H1 (cell line): ENCODE measurements around the gene WDR11. TPM values are rescaled to one million over a fixed set of nuclear protein-coding genes. Genes with fewer than 3 reads are reported as not detected.

Experiments
- CTCF ChIA-PET: fragments of 300-600 bp; sonication (Branson Sonifier 250); formaldehyde crosslinking; loops from one replicate; lab custom pipeline; 2021; ENCODE audit not compliant: partially characterized antibody; lab: Charles Lee
- POLR2A ChIA-PET: fragments of 300-600 bp; sonication (Branson Sonifier 250); formaldehyde crosslinking; loops from one replicate; lab custom pipeline; 2021; ENCODE audit warnings: inconsistent platforms; ENCODE audit not compliant: partially characterized antibody; lab: Charles Lee
- DNase-seq, 2 experiments: peaks; one replicate each; pipeline versions ENCODE4 v3.0.0 to v3.0.0-alpha.2; 2010 to 2022; ENCODE audit warnings: low spot score in 2 of 2, low read depth in 1 of 2, mixed read lengths in 1 of 2
- FAIRE-seq: peaks from 2 replicates; lab custom pipeline; 2011; peaks lifted over from hg19 to GRCh38; lab: Jason Lieb, UNC
- H2AFZ ChIP-seq: 2 replicates; pipeline ENCODE4 v1.8.1; 2012; ENCODE audit warnings: low read length, inconsistent platforms
- H2AK5ac ChIP-seq: 2 replicates; pipeline ENCODE4 v1.6.1; 2013; ENCODE audit warnings: low read depth, low read length
- H2BK120ac ChIP-seq: replicated peaks from 2 replicates; pipeline ENCODE3; 2013; ENCODE audit warnings: low read depth, low read length, inconsistent platforms
- H2BK12ac ChIP-seq: 2 replicates; pipeline ENCODE4 v1.6.1; 2013; ENCODE audit warnings: low read depth, low read length
- H2BK15ac ChIP-seq: 2 replicates; pipeline ENCODE4 v1.6.1; 2013; ENCODE audit warnings: low read length
- H2BK20ac ChIP-seq: 2 replicates; pipeline ENCODE4 v1.6.1; 2013; ENCODE audit warnings: low read length
- H2BK5ac ChIP-seq: 2 replicates; pipeline ENCODE4 v1.6.1; 2013; ENCODE audit warnings: low read depth, low read length
- H3K14ac ChIP-seq: 2 replicates; pipeline ENCODE4 v1.6.1; 2013; ENCODE audit warnings: inconsistent platforms; ENCODE audit not compliant: insufficient read length
- H3K18ac ChIP-seq: 2 replicates; pipeline ENCODE4 v1.6.1; 2013; ENCODE audit warnings: low read length; ENCODE audit errors: extremely low read depth
- H3K23ac ChIP-seq: 2 replicates; pipeline ENCODE4 v1.6.1; 2013; ENCODE audit warnings: inconsistent platforms; ENCODE audit not compliant: insufficient read length
- H3K23me2 ChIP-seq: 2 replicates; pipeline ENCODE4 v1.6.1; 2013; ENCODE audit warnings: low read depth, low read length
- H3K27ac ChIP-seq: 2 replicates; pipeline ENCODE4 v1.6.1; 2011; ENCODE audit warnings: low read depth, low read length, inconsistent platforms
- H3K27me3 ChIP-seq, 4 experiments: replicated peaks in 1 of 4; 1 replicate in 1 of 4; 2 replicates in 3 of 4; pipeline versions ENCODE4 v1.6.1 to v1.8.1; 2011 to 2013; ENCODE audit warnings: low read length in 3 of 4, mild to moderate bottlenecking in 3 of 4, inconsistent platforms in 2 of 4, mixed read lengths in 2 of 4, moderate library complexity in 1 of 4; ENCODE audit not compliant: control insufficient read depth in 3 of 4, insufficient read depth in 3 of 4; ENCODE audit errors: extremely low read depth in 1 of 4
- H3K36me3 ChIP-seq, 4 experiments: 2 replicates each; pipeline versions ENCODE4 v1.6.1 to v1.8.1; 2011 to 2013; ENCODE audit warnings: mild to moderate bottlenecking in 4 of 4, low read length in 3 of 4, moderate library complexity in 2 of 4, control low read depth in 1 of 4, inconsistent platforms in 1 of 4; ENCODE audit not compliant: insufficient read depth in 4 of 4, control insufficient read depth in 2 of 4
- H3K4ac ChIP-seq: replicated peaks from 2 replicates; pipeline ENCODE3; 2013; ENCODE audit warnings: low read length, low read depth, mixed read lengths, inconsistent platforms; ENCODE audit not compliant: insufficient read length
- H3K4me1 ChIP-seq, 4 experiments: replicated peaks in 1 of 4; 1 replicate in 1 of 4; 2 replicates in 3 of 4; pipeline versions ENCODE4 v1.6.1 to v1.8.1; 2011 to 2013; ENCODE audit warnings: low read length in 3 of 4, inconsistent platforms in 2 of 4, mixed read lengths in 1 of 4; ENCODE audit not compliant: insufficient read depth in 4 of 4, control insufficient read depth in 3 of 4
- H3K4me2 ChIP-seq, 2 experiments: 2 replicates each; pipeline versions ENCODE4 v1.6.1 to v1.8.1; 2011 to 2013; ENCODE audit warnings: low read depth in 2 of 2, low read length in 2 of 2, control low read depth in 1 of 2, inconsistent platforms in 1 of 2, mild to moderate bottlenecking in 1 of 2; ENCODE audit not compliant: insufficient read depth in 1 of 2
- H3K4me3 ChIP-seq, 4 experiments: fragments of 200-600, 300-600 bp in 1 of 4; sonication (generic), shearing (Covaris generic), sonication (Bioruptor Twin) in 1 of 4; 2 replicates each; pipeline versions ENCODE4 v1.5.1 to v1.8.1; 2011 to 2016; ENCODE audit warnings: low read length in 4 of 4, low read depth in 3 of 4, control low read depth in 2 of 4, inconsistent platforms in 2 of 4, mild to moderate bottlenecking in 2 of 4, mixed read lengths in 1 of 4, moderate library complexity in 1 of 4; ENCODE audit not compliant: insufficient read depth in 2 of 4; ENCODE audit errors: extremely low read depth in 1 of 4
- H3K56ac ChIP-seq: replicated peaks from 2 replicates; pipeline ENCODE3; 2013; ENCODE audit warnings: low read depth, mild to moderate bottlenecking, mixed read lengths, low read length, inconsistent platforms; ENCODE audit not compliant: insufficient read length
- H3K79me1 ChIP-seq: 2 replicates; pipeline ENCODE4 v1.6.1; 2013; ENCODE audit warnings: low read depth, low read length, control low read depth
- H3K79me2 ChIP-seq, 2 experiments: 2 replicates each; pipeline versions ENCODE4 v1.6.1 to v1.8.1; 2012 to 2013; ENCODE audit warnings: low read length in 2 of 2, mild to moderate bottlenecking in 2 of 2, inconsistent platforms in 1 of 2; ENCODE audit not compliant: insufficient read depth in 2 of 2, control insufficient read depth in 1 of 2
- H3K9ac ChIP-seq, 4 experiments: replicated peaks in 1 of 4; 1 replicate in 1 of 4; 2 replicates in 3 of 4; pipeline versions ENCODE4 v1.6.1 to v1.8.1; 2011 to 2013; ENCODE audit warnings: low read depth in 3 of 4, low read length in 3 of 4, control low read depth in 2 of 4, mild to moderate bottlenecking in 2 of 4, moderate library complexity in 2 of 4, inconsistent platforms in 1 of 4; ENCODE audit errors: extremely low read depth in 1 of 4
- H3K9me3 ChIP-seq, 2 experiments: 2 replicates each; pipeline versions ENCODE4 v1.6.1 to v1.8.1; 2012 to 2013; ENCODE audit warnings: mild to moderate bottlenecking in 2 of 2, moderate library complexity in 2 of 2, control low read depth in 1 of 2, inconsistent platforms in 1 of 2, low read depth in 1 of 2, low read length in 1 of 2, mixed read lengths in 1 of 2; ENCODE audit not compliant: insufficient read depth in 2 of 2
- H4K20me1 ChIP-seq, 2 experiments: replicated peaks in 1 of 2; 2 replicates each; pipeline versions ENCODE3 to v1.8.1; 2011 to 2013; ENCODE audit warnings: inconsistent platforms in 2 of 2, low read length in 2 of 2, mild to moderate bottlenecking in 1 of 2; ENCODE audit not compliant: insufficient read depth in 2 of 2, control insufficient read depth in 1 of 2
- H4K5ac ChIP-seq: 2 replicates; pipeline ENCODE4 v1.6.1; 2013; ENCODE audit warnings: low read length, low read depth, mixed read lengths, inconsistent platforms; ENCODE audit not compliant: insufficient read length
- H4K8ac ChIP-seq: 2 replicates; pipeline ENCODE4 v1.8.0; 2013; ENCODE audit warnings: mild to moderate bottlenecking, moderate library complexity, low read length, inconsistent platforms; ENCODE audit not compliant: insufficient read depth; ENCODE audit errors: extremely low read depth
- H4K91ac ChIP-seq: replicated peaks from 2 replicates; pipeline ENCODE3; 2013; ENCODE audit warnings: low read length, mixed read lengths, inconsistent platforms; ENCODE audit not compliant: insufficient read length
- ATF2 ChIP-seq: IDR thresholded peaks from 2 replicates; pipeline ENCODE4 v1.6.1; 2012; ENCODE audit warnings: low read length, inconsistent platforms
- CBX8 ChIP-seq: fragments of 300-800, 300-1000 bp; sonication (generic); IDR thresholded peaks from 2 replicates; pipeline ENCODE4 v1.7.1; 2016; ENCODE audit warnings: low read depth, low read length, borderline replicate concordance
- WGBS, 2 experiments: shearing (Covaris generic) in 1 of 2; methylation state at CpG; one replicate each; pipeline versions ENCODE4 v1.1.6 to v1.1.7; 2013 to 2015; ENCODE audit warnings: low lambda C conversion rate in 2 of 2, mixed read lengths in 2 of 2, inconsistent platforms in 1 of 2, low coverage in 1 of 2, missing lambda C conversion rate in 1 of 2; ENCODE audit not compliant: insufficient replicate concordance in 2 of 2, insufficient coverage in 1 of 2, insufficient read length in 1 of 2; ENCODE audit errors: extremely low coverage in 1 of 2, missing lambda C conversion rate in 1 of 2; 5-methylcytosine and 5-hydroxymethylcytosine counted together
- polyA plus RNA-seq, 7 experiments: library from polyadenylated mRNA; depleted of rRNA in 3 of 7; stranded (reverse) in 5 of 7; unstranded in 2 of 7; fragments of >200 nt in 5 of 7; fragments of 200-250 nt in 2 of 7; gene quantifications; 1 replicate in 5 of 7; 2 replicates in 1 of 7; 4 replicates in 1 of 7; pipeline versions ENCODE4 v1.2.1 to v1.2.3, GENCODE V29; 2011 to 2013; ENCODE audit warnings: missing spikeins in 2 of 7, mixed read lengths in 2 of 7
- total RNA-seq: library from RNA; stranded (reverse); fragmentation: NEBNext Ultra II Directional; extraction: Animal tissue kit (Norgen Biotek cat#: 25700); gene quantifications from 2 replicates; pipeline ENCODE4 v1.2.1, GENCODE V29; 2021

The WDR11 gene
- total and polyA plus RNA-seq, 2 of the 8 experiments (the other 6 are each of a cell fraction or from before 2014, with no cell fraction given) = 39.7 to 41.9 TPM

GRCh38 chr10:120946497-120946896 is 95.3 kb downstream of the WDR11 start:
- POLR2A ChIA-PET = no interaction called here
- WGBS, 2 experiments = 96% methylated on average over 7 of the region's 7 CpGs; no CpG with 5 or more reads in 1 of the 2 experiments

More at GRCh38 chr10:120946497-120946896, 95.3 kb downstream of the WDR11 start:
- Histone ChIP-seq H3K23ac (no peak overlapping the region), H3K18ac (no peak overlapping the region), H3K4ac (no peak overlapping the region), H3K9me3 (no peaks in the 10 kb centered on the region), H4K20me1 (no peaks in the 10 kb centered on the region), H4K91ac (no peak overlapping the region), H4K8ac (no peak overlapping the region), H2BK120ac (no peak overlapping the region), H2BK20ac (no peak overlapping the region), H4K5ac (no peak overlapping the region), H2AFZ (no peak overlapping the region), H2BK15ac (no peak overlapping the region), H3K4me2 (no peak overlapping the region), H3K14ac (no peak overlapping the region), H2BK5ac (no peak overlapping the region), H2AK5ac (no peak overlapping the region), H3K56ac (no peak overlapping the region), H3K27ac (no peak overlapping the region), H3K9ac (no peak overlapping the region), H3K79me2 (no peaks in the 10 kb centered on the region), H3K27me3 (peaks cover 11 to 16% (median 13%) of the 10 kb centered on the region in 4 experiments), H3K23me2 (peaks cover 12% of the 10 kb centered on the region), H3K4me1 (peaks cover 4 to 22% (median 13%) of the 10 kb centered on the region in 4 experiments), H2BK12ac (no peak overlapping the region), H3K4me3 (no peak overlapping the region), H3K79me1 (no peaks in the 10 kb centered on the region), H3K36me3 (no peaks in the 10 kb centered on the region)
- FAIRE-seq = no peak
- no peak for DNase-seq
- CTCF ChIA-PET = interaction anchor here (0.6 to 1.8 kb wide), 6 partner anchors 13 to 941 kb away, joined by 3 to 5 read pairs (median 3); no protein-coding TSS in a partner anchor
- TF ChIP-seq CBX8 (no peak), ATF2 (no peak)
